Activated CD8-positive, alpha-beta memory T cell treated with anti-CD3 and anti-CD28 coated beads, Interleukin-2, amount 10 ng/mL, durations not matched to agents 7 days and 5 days (primary cell): Measurements from ENCODE around the gene ECM1. TPM values are rescaled to one million over a fixed set of nuclear protein-coding genes. Genes with fewer than 3 reads are reported as not detected.

Experiments used
- ATAC-seq: fragments of 150-1000 bp; cut with Tn5 transposase; one replicate; pipeline ENCODE4 v1.10.0; 2021; ENCODE audit warnings: moderate library complexity
- CTCF ChIA-PET: fragments of 350-600 bp; sonication (Branson Sonifier 250); formaldehyde crosslinking; loops from one replicate; lab custom pipeline; 2021; ENCODE audit warnings: antibody characterized with exemption; lab: Charles Lee
- DNase-seq: peaks from one replicate; pipeline ENCODE4 v3.0.0-alpha.2; 2020
- H3K27ac Mint-ChIP-seq: one replicate; pipeline ENCODE4 v1.8.0; 2021; ENCODE audit warnings: mild to moderate bottlenecking, mixed read lengths
- H3K27me3 Mint-ChIP-seq: one replicate; pipeline ENCODE4 v1.8.0; 2021; ENCODE audit warnings: mixed read lengths
- H3K36me3 Mint-ChIP-seq: one replicate; pipeline ENCODE4 v1.8.0; 2021; ENCODE audit warnings: mild to moderate bottlenecking, mixed read lengths
- H3K4me1 Mint-ChIP-seq: one replicate; pipeline ENCODE4 v1.8.0; 2021; ENCODE audit warnings: mixed read lengths
- H3K4me3 Mint-ChIP-seq: one replicate; pipeline ENCODE4 v1.8.0; 2021; ENCODE audit warnings: mild to moderate bottlenecking, moderate library complexity, mixed read lengths
- H3K9me3 Mint-ChIP-seq: one replicate; pipeline ENCODE4 v1.8.0; 2022; ENCODE audit warnings: low read depth, mixed read lengths
- total RNA-seq, 2 experiments: library from RNA; stranded (reverse); gene quantifications; one replicate each; pipeline ENCODE4 v1.2.3, GENCODE V29; 2021

Gene ECM1
- total RNA-seq, 2 experiments from 2014 or later: 1.0 to 1.3 TPM

DNA sequence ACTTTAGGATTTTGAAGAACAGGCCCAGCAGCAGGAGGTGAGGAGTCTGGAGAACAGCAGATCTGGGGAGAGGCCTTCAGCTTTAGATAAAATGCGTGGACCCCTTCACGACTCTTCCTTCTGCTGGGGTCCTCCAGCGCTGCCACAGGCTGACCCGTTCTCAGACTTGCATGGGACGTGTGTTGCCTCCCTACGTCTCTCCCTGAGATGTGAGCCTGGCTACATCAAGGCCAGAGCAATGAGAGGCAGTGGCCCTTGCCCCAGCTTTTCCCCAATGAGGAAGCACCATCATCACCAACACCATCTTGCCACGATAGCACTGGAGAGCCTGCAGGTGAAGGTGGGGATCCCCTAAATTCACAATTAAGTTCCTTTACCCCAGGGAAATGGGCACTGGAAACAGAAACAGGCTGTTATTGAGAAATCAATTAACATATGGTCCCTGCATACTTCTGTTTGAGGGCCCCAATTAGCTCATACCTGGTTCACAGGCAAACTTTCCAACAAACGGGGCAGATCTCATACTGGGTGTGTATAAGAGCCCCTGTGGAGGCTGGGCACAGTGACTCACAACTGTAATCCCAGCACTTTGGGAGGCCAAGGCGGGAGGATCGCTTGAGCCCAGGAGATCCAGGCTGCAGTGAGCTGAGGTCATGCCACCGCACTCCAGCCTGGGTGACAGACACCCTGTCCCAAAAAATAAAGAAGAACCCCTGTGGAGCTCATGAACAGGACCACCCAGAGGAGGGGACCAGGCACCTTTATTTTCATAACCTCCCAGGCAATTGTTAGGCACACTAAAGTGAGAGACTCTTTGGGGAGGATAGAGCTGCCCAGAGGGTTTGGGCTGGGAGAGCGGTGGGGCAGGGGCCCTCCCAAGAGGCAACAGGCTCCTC, 29.2 kb downstream of the ECM1 start:
- no peak for DNase-seq
- Mint-ChIP-seq H3K27ac (no peak overlapping the region), H3K36me3 (no peaks in the 10 kb centered on the region), H3K4me3 (no peak overlapping the region), H3K9me3 (no peaks in the 10 kb centered on the region), H3K27me3 (no peaks in the 10 kb centered on the region), H3K4me1 (no peaks in the 10 kb centered on the region)
- CTCF ChIA-PET: interaction anchor here (1.3 to 2.6 kb wide), 5 partner anchors 11 to 459 kb away, joined by 3 to 9 read pairs (median 5); no protein-coding TSS in a partner anchor
- no peak for ATAC-seq

DNA sequence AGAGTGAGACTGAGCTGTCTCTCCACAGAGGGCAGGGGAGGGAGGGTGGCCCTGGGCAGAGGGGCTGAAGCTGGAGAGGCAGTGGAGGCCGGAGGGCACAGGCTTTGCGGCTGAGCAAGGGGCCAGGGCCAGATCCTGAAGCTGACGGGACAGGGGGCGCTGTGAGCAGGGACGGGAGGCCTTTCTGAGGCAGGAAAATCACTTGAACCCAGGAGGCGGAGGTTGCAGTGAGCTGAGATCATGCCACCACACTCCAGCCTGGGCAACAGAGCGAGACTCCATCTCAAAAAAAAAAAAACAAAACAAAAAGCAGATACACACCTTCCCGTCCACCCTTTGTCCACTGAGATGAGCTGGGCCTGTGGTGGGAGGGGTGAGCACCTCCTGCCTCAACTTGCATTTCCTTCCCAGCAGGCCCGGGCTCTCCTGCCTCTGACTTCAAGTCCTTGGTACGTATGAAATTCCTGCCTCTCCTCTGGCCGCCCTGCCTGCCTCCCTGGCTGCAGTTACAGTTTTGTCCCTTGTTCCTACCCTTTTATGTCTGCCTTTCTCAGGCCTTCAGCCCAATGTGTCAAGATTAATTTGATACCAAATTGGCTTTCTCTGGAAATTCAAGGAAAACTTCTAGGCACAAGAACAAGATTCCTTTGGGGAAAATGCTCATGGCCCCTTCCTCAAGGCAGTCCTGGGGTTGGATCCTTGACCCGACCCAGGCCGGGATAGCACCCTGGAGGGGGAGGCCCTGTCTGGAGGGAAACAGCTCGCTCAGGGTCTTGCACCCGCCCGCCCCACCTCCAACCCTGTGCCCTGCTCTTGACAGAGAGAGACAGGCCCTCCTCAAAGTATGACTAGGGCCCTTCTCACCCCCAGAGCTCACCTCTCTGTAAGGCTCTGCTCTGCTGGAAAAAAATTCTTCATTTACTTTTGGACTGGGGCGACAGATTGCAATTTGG, 30.1 kb downstream of the ECM1 start:
- peaks cover 2% of the 10 kb centered on the region for H3K27me3 Mint-ChIP-seq
- no peaks in the 10 kb centered on the region for H3K9me3 Mint-ChIP-seq
- no peak overlapping the region for H3K4me3 Mint-ChIP-seq
- no peak overlapping the region for H3K27ac Mint-ChIP-seq
- H3K36me3 Mint-ChIP-seq: no peaks in the 10 kb centered on the region
- DNase-seq (no peak), ATAC-seq (no peak)
- CTCF ChIA-PET: interaction anchor here (1.3 to 2.6 kb wide), 5 partner anchors 10 to 458 kb away, joined by 3 to 9 read pairs (median 5); no protein-coding TSS in a partner anchor
- no peaks in the 10 kb centered on the region for H3K4me1 Mint-ChIP-seq

DNA sequence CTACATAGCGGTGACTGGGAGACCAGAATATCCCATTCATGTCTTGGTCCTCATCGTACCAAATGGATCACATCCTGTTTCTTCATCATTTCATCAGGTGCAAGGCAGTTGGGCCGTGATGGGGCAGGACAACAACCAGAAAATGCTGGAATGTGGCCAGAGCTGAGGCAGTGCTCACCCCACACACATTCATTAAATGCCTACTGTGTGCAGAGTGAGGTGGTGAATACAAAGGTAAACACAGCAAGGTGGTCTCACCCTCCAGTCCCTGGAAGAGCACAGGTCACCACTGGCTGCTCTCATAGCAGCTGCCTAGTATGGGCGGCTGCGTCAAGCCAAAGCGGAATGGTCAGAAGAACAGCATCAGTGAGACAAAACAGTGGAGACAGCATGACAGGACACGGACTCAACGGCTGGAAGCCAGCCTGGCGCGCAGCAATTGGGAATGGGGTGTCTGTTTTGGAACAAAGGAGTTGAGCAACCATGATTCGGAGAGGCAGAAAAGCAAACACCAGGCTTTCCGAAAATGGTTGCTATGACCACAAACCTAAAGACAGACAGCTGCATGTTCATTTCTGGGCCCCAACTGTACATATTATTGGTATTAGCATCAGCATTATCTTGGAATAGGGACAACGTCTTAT, 35.7 kb downstream of the ECM1 start:
- CTCF ChIA-PET: interaction anchor here (1.1 to 1.4 kb wide), 2 partner anchors 11 to 14 kb away, joined by 3 to 7 read pairs; no protein-coding TSS in a partner anchor
- no peaks in the 10 kb centered on the region for H3K36me3 Mint-ChIP-seq
- H3K27me3 Mint-ChIP-seq: peaks cover 24% of the 10 kb centered on the region
- no peak overlapping the region for H3K4me3 Mint-ChIP-seq
- DNase-seq (no peak), ATAC-seq (no peak)
- peaks cover 3% of the 10 kb centered on the region for H3K4me1 Mint-ChIP-seq
- no peaks in the 10 kb centered on the region for H3K9me3 Mint-ChIP-seq
- H3K27ac Mint-ChIP-seq: no peak overlapping the region

DNA sequence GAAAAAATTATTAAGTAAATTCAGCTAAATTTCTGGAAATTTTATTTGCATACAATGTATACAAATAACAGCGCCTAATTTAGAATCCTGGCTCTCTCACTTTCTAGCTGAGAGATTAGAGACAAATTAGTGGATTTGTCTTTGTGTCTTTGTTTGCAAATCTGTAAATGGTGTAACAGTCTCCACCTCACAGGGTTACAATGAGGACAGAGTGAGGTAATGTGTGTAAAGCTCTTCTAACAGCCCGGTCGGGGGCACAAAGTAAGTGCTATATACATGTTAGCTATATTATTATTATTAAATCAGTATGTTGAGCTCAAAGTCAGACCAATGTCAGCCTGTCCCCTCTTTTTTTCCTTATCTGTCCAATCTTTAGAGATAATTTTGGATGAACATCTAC, 36.3 kb downstream of the ECM1 start:
- CTCF ChIA-PET: interaction anchor here (1.1 to 1.4 kb wide), 2 partner anchors 12 to 14 kb away, joined by 3 to 7 read pairs; no protein-coding TSS in a partner anchor
- Mint-ChIP-seq H3K27ac (no peak overlapping the region), H3K4me3 (no peak overlapping the region), H3K9me3 (no peaks in the 10 kb centered on the region), H3K27me3 (peaks cover 25% of the 10 kb centered on the region), H3K36me3 (no peaks in the 10 kb centered on the region), H3K4me1 (peaks cover 3% of the 10 kb centered on the region)
- ATAC-seq (no peak), DNase-seq (no peak)

DNA sequence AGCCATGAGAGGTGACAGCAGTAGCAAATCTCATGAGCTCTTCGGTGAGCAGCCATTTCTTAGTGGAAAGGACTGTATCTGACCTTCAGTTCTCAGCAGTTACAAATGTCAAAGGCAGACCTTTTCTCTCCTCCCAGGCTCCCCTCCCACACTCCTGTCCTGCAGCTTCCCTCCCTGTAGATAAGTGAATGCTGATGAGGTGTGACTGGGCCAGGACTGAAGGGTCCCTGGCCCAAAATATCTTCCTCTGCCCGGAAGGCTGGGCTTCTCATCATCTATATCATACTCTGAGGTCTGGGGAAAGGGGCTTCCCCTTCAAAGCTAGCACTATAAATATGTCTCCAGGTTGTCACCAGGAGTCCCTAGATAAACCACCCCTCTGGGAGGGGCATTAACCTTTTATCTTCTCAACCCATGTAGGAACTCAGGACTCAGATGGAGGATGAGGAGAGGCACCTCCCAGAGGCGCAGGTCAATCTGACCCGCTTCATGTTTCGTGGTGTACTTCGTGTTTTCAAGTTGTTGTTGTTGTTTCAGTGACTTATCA, 37.6 kb downstream of the ECM1 start:
- H3K27me3 Mint-ChIP-seq: peaks cover 33% of the 10 kb centered on the region
- no peak overlapping the region for H3K27ac Mint-ChIP-seq
- H3K4me1 Mint-ChIP-seq: peaks cover 7% of the 10 kb centered on the region
- no peak overlapping the region for H3K4me3 Mint-ChIP-seq
- CTCF ChIA-PET: interaction anchor here (1.0 kb wide), 2 partner anchors 14 to 15 kb away, joined by 3 to 4 read pairs; no protein-coding TSS in a partner anchor
- ATAC-seq (no peak), DNase-seq (no peak)
- H3K9me3 Mint-ChIP-seq: no peaks in the 10 kb centered on the region
- no peaks in the 10 kb centered on the region for H3K36me3 Mint-ChIP-seq

DNA sequence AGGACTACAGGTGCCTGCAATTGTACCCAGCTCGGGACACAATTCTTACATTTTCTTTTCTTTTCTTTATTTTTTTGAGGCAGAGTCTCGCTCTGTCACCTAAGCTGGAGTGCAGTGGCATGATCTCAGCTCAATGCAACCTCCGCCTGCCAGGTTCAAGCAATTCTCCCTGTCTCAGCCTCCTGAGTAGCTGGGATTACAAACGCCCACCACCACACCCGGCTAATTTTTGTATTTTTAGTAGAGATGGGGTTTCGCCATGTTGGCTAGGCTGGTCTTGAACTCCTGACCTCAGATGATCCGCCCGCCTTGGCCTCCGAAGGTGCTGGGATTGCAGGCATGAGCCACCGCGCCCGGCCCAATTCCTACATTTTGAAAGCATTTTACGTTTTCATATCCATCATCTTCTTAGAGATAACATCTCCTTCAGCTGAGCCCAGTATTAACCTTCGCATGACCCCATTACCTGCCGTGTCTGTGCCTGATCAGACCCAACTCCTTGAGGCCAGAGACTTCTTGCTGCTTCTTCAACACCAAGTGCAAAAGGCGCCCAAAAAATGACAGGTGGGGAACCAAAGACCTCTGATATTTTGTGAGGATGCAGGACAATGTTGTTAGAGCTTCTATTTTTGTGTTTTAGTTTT, 38.5 kb downstream of the ECM1 start:
- H3K4me3 Mint-ChIP-seq: no peak overlapping the region
- ATAC-seq (no peak), DNase-seq (no peak)
- CTCF ChIA-PET: interaction anchor here (2.1 to 3.5 kb wide), 2 partner anchors 9 to 13 kb away, joined by 5 to 30 read pairs; no protein-coding TSS in a partner anchor
- H3K27me3 Mint-ChIP-seq: peaks cover 42% of the 10 kb centered on the region
- H3K9me3 Mint-ChIP-seq: no peaks in the 10 kb centered on the region
- peaks cover 13% of the 10 kb centered on the region for H3K4me1 Mint-ChIP-seq
- no peak overlapping the region for H3K27ac Mint-ChIP-seq
- no peaks in the 10 kb centered on the region for H3K36me3 Mint-ChIP-seq

DNA sequence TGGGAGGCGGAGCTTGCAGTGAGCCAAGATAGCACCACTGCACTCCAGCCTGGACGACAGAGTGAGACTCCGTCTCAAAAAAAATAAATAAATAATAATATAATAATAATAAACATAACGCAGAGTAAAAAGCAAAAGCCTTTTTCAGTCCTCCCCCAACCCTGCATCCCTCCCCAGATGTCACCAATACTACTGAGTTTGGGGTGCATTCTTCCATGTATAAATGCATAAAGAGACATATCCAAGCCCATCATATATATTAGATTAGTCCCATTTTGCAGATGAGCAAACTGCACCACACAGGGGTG, 40.4 kb downstream of the ECM1 start:
- ATAC-seq (no peak), DNase-seq (no peak)
- Mint-ChIP-seq H3K4me1 (peaks cover 24% of the 10 kb centered on the region), H3K36me3 (no peaks in the 10 kb centered on the region), H3K9me3 (no peaks in the 10 kb centered on the region), H3K27me3 (peaks cover 42% of the 10 kb centered on the region), H3K4me3 (peak overlapping the region; percentile 74), H3K27ac (no peak overlapping the region)
- CTCF ChIA-PET: interaction anchor here (1.5 to 3.5 kb wide), 4 partner anchors 11 to 73 kb away, joined by 3 to 30 read pairs (median 4); no protein-coding TSS in a partner anchor

DNA sequence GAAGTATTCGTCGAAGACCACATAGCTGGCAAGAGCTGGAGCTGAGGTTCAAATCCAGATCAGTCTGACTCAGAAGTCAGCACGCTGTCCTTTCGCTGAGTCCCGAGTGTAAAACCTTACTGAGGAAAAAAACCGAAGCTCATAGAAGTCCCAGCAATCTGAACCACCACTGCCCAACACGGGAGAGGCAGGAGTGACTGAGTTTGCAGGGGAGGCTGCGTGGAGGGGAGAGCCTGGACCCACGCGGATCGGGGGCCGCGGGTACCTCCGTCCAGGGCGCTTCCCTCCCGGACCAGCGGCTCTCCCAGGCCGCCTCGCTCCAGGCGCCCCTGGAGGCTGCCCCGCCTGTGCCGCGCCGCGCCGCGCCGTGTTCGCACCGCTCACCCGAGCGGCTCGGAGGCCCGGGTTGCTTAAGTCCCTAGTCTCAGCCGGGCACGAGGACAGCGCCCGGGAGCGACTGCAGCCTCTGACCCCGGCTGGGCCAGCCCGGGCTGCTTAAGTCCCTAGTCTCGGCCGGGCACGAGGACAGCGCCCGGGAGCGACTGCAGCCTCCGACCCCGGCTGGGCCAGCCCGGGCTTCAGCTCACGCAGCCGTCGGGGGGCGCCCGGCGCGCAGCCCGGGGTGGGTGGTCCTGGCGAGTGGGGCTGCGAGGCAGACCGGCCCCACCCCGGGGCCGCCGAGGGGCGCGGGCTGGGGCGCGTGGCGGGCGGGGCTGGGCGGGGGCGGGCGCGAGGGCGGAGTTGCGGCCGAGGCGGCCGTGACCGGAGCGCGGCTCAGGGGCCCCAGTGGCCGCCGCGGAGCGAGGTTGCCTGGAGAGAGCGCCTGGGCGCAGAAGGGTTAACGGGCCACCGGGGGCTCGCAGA, 41.0 kb downstream of the ECM1 start, which contains the start of gene ADAMTSL4:
Gene ADAMTSL4, plus strand, starts transcription at position 777 of the 864 bp plus-strand sequence. CDS start 2,881 bp downstream, outside the sequence.
- H3K27ac Mint-ChIP-seq: no peak within 1 kb of the TSS
- no peaks in the 10 kb centered on the region for H3K36me3 Mint-ChIP-seq
- peak; percentile 89 for ATAC-seq
- H3K4me1 Mint-ChIP-seq: peaks cover 24% of the 10 kb centered on the region
- peak; percentile 59 for DNase-seq
- H3K9me3 Mint-ChIP-seq: no peaks in the 10 kb centered on the region
- CTCF ChIA-PET: interaction anchor here (1.0 to 3.5 kb wide), 6 partner anchors 11 to 293 kb away, joined by 3 to 30 read pairs (median 4); no protein-coding TSS in a partner anchor
- peak within 1 kb of the TSS; percentile 74 for H3K4me3 Mint-ChIP-seq
- H3K27me3 Mint-ChIP-seq: peaks cover 40% of the 10 kb centered on the region

DNA sequence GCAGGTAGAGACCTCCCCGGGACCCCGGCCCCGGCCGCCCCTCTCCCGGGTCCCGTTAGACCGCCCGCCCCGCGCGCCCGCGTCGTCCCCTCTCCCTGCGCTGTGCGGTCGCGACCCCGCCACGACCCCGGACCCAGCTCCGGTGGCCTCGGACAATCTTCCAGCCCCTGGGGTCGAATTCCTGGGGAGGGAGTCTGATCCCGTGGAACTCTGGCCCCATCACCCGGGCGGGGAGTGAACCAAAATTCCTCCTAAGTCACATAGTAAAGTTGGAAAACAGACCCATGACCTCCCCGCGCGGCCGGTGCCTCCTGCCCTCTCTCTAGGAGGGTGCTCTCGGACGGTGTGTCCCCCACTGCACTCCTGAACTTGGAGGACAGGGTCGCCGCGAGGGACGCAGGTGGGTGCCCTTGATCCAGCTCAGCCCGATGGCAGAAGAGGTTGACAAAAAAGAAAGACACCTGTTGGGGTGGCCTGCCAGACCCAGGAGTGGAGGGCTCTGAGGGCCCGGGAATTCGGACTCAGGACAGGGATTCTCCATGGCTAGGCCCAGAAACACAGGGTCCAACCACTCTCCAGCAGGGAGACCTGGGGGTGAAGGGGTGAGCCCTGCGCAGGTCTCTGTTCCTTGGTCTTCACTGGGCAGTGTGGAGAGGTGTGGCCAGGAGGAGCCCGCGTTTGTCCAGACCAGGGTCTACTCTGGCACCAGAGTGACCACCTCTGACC, 41.8 kb downstream of the ECM1 start:
- CTCF ChIA-PET: interaction anchor here (0.8 to 3.5 kb wide), 6 partner anchors 10 to 294 kb away, joined by 3 to 30 read pairs (median 4); no protein-coding TSS in a partner anchor
- Mint-ChIP-seq H3K4me3 (peak overlapping the region; percentile 62), H3K27me3 (peaks cover 40% of the 10 kb centered on the region), H3K4me1 (peaks cover 24% of the 10 kb centered on the region), H3K36me3 (no peaks in the 10 kb centered on the region), H3K27ac (no peak overlapping the region), H3K9me3 (no peaks in the 10 kb centered on the region)
- ATAC-seq (no peak), DNase-seq (no peak)

DNA sequence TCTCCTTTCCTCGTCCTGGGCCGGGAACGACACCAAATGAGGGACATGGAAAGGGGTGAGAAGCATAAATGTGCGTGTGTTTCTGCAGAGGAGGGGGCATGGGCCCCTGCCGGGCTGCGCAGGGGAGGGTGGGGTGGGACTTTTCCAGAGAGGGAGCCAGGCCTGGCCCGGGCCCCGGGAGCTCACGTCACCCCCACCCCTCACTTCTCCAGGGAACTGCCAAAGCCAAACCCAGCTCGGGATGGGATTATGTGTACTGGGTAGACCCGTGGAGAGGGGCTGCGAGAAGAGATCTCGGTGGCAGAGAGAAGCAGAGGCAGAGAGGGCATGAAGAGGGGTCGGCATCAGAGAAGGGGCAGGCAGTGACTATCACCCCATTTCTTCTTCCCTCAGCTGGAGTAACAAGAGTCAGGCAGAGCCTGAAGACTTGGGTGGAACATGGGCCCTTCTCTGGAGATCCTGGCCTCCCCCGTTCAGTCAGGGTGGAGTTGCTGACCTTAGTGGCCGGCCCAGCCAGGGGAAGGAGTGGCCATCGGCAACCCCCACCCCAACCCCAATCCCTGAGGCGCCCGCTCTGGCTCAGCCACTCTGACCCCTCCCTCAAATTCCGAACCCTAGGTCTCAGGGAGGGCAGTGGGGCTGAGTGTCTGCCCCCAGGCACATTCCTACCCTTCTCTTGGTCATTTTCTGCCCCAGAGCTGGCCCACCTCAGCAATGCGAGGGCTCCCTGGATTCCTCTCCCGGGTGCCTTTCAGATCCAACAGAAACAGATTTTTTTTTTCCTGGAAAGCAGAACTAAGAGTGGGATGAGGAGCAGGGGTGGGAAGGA, 42.5 kb downstream of the ECM1 start:
- Mint-ChIP-seq H3K4me3 (no peak overlapping the region), H3K27me3 (peaks cover 37% of the 10 kb centered on the region), H3K9me3 (no peaks in the 10 kb centered on the region), H3K27ac (no peak overlapping the region), H3K36me3 (no peaks in the 10 kb centered on the region), H3K4me1 (peaks cover 24% of the 10 kb centered on the region)
- ATAC-seq: no peak
- no peak for DNase-seq
- CTCF ChIA-PET: interaction anchor here (0.8 to 1.8 kb wide), 6 partner anchors 9 to 35 kb away, joined by 3 to 17 read pairs (median 4); partner anchors contain the start of gene FALEC
